LNCAP (cell line): ENCODE measurements around the gene NCMAP.

Experiments used
- CTCF ChIP-seq: fragments of 450-650 bp; IDR thresholded peaks from 2 replicates; pipeline ENCODE4 v1.5.1; 2017; ENCODE audit warnings: mild to moderate bottlenecking

Gene NCMAP

GRCh38 chr1:24555591-24556413 is at the start of gene NCMAP:
NCMAP (plus strand) TSS chr1:24556087; CDS start chr1:24595431, 39,344 bp downstream.
- no peak for TF ChIP-seq CTCF

- TF ChIP-seq CTCF, result no peak
Measured at GRCh38 chr1:24506691-24507381, 49.1 kb upstream of the NCMAP start.

- TF ChIP-seq CTCF, result no peak
Measured at GRCh38 chr1:24507405-24507804, 48.5 kb upstream of the NCMAP start.

GRCh38 chr1:24508911-24509310 is 47.0 kb upstream of the NCMAP start:
- TF ChIP-seq CTCF, result no peak

GRCh38 chr1:24513706-24514105 is 42.2 kb upstream of the NCMAP start:
- no peak for TF ChIP-seq CTCF

GRCh38 chr1:24514946-24515345 is 40.9 kb upstream of the NCMAP start:
- TF ChIP-seq CTCF, result no peak

- no peak for TF ChIP-seq CTCF
Measured at GRCh38 chr1:24516506-24516905, 39.4 kb upstream of the NCMAP start.
